NB4 (cell line): ENCODE measurements around the gene OTOS.

Source experiments
- DNase-seq: peaks from one replicate; pipeline ENCODE4 v3.0.0; 2010; ENCODE audit warnings: low read depth
- H3K4me3 ChIP-seq: one replicate; pipeline ENCODE4 v1.5.1; 2011; ENCODE audit warnings: mild to moderate bottlenecking, low read depth, low read length, moderate library complexity
- CTCF ChIP-seq: IDR thresholded peaks from one replicate; pipeline ENCODE4 v1.5.1; 2012; ENCODE audit warnings: low read depth, low read length
- MYC ChIP-seq: IDR thresholded peaks from 2 replicates; pipeline ENCODE4 v1.6.1; 2011; ENCODE audit warnings: low read depth, low read length
- POLR2A ChIP-seq: IDR thresholded peaks from 2 replicates; pipeline ENCODE4 v1.6.1; 2011; ENCODE audit warnings: mild to moderate bottlenecking; ENCODE audit not compliant: insufficient read length; ENCODE audit errors: extremely low read depth
- TF ChIP-seq, protein P1 (sequence below): IDR thresholded peaks from 2 replicates; pipeline ENCODE4 v1.6.1; 2011; ENCODE audit warnings: low read depth, low read length

The OTOS gene

GRCh38 chr2:240112914-240113690 lies 27.4 kb downstream of the OTOS start:
- TF ChIP-seq, protein P1, sequence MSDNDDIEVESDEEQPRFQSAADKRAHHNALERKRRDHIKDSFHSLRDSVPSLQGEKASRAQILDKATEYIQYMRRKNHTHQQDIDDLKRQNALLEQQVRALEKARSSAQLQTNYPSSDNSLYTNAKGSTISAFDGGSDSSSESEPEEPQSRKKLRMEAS = no peak
- no peak for TF ChIP-seq CTCF
- TF ChIP-seq POLR2A = no peak
- TF ChIP-seq MYC = no peak
- DNase-seq = no peak
- no peak overlapping the region for H3K4me3 ChIP-seq

DNA sequence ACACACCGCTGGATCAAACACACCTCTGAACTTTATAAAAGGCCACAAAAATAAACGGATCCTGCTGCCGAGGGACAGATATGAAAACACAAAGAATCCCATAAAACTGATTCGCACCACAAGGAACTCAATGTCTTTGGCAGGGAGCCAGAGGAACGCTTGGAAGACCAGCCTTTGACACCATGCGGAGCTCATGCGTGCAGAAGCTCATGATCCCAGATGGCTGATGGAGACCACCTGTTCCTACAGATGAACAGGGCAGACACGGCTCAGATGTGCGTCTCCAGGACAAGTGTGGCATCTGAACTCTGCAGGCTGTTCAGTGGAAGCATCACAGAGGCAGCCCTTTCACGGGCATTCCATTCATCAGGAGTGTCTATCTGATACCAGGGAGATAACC lies 29.2 kb downstream of the OTOS start:
- H3K4me3 ChIP-seq = no peak overlapping the region
- no peak for DNase-seq
- TF ChIP-seq POLR2A = no peak
- no peak for TF ChIP-seq CTCF
- TF ChIP-seq, protein P1 = no peak
- no peak for TF ChIP-seq MYC

DNA sequence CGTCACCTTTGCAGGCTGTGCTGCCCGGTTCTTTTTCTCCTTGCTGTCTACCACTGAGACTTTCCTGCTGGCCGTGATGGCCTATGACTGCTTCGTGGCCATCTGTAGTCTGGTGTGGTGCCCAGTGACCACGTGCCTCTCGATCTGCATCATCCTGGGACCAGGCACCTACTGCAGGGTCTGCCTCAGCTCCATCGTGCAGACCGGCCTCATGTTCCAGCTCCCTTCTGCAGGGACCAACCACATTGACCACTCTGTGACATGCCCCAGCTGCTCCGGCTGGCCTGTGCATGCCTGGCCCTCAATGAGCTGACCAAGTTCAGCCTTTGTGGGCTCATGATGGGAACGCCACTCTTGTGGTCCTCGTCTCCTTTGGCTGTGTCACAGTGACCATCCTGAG lies 31.1 kb downstream of the OTOS start:
- no peak for DNase-seq

GRCh38 chr2:240107477-240107796 lies 33.0 kb downstream of the OTOS start:
- no peak for DNase-seq
- TF ChIP-seq CTCF = no peak
- no peak for TF ChIP-seq POLR2A
- TF ChIP-seq, protein P1 = no peak
- no peak for TF ChIP-seq MYC
- no peak overlapping the region for H3K4me3 ChIP-seq

More for the DNA sequence above, 31.1 kb downstream of the OTOS start:
- H3K4me3 ChIP-seq = no peak overlapping the region
- TF ChIP-seq MYC = no peak
- TF ChIP-seq, protein P1 = no peak
- no peak for TF ChIP-seq CTCF
- TF ChIP-seq POLR2A = no peak

DNA sequence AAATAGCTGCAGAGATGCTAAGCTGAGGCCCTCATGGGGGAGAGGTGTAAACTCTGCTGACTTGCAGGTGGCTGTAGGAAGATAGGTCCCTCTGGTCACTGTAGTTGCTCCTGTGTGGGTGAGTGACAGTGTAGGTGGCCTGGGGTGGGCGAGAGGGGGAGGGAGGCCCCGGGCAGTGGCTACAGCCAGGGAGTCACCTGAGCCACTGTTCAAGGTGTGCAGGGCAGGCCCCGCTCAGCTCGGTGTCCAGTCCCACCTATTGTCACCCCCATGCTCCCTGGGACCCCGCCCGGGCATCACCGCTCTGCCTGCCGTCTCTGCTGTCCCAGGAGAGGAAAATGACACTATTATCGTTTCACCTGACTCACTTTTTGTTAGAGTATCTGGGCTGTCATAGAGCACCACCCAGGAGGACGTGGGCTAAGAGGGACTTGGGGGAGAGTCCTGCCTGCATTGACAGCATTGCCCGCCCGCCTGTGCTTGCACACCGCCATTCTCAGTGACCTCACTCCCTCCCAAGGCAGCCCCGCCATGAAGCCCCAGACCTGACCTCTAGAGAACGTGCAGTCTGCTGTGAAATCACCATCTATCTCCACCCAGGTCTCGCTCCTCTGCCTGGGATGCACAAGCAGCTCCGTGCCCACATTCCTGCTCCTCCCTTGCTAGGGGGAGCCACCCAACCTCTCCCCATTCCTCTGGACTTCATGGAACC lies 33.5 kb downstream of the OTOS start:
- DNase-seq = no peak
- no peak overlapping the region for H3K4me3 ChIP-seq
- TF ChIP-seq, protein P1 = no peak
- TF ChIP-seq POLR2A (no peak), MYC (no peak), CTCF (no peak)
